Activated B cell treated with CpG ODN at 0.5 μM for 24 hours (primary cell): ENCODE data around the gene SLC26A6. TPM values are rescaled to one million over a fixed set of nuclear protein-coding genes. Genes with fewer than 3 reads are reported as not detected.

Source experiments
- ATAC-seq: fragments of 200-7000 bp; cut with Tn5 transposase; one replicate; pipeline ENCODE4 v1.10.0; 2021; ENCODE audit warnings: low read depth, mild to moderate bottlenecking, moderate library complexity
- CTCF ChIA-PET: fragments of 350-600 bp; sonication (Branson Sonifier 250); formaldehyde crosslinking; loops from one replicate; lab custom pipeline; 2021; ENCODE audit warnings: antibody characterized with exemption; lab: Charles Lee
- POLR2A ChIA-PET: fragments of 350-600 bp; sonication (Branson Sonifier 250); formaldehyde crosslinking; loops from one replicate; lab custom pipeline; 2021; ENCODE audit warnings: antibody characterized with exemption; lab: Charles Lee
- DNase-seq: peaks from one replicate; pipeline ENCODE4 v3.0.0; 2022
- H3K27ac Mint-ChIP-seq: one replicate; pipeline ENCODE4 v1.8.0; 2020; ENCODE audit warnings: mixed read lengths
- H3K27me3 Mint-ChIP-seq: one replicate; pipeline ENCODE4 v1.8.0; 2021; ENCODE audit warnings: mixed read lengths
- H3K36me3 Mint-ChIP-seq: one replicate; pipeline ENCODE4 v1.8.0; 2021; ENCODE audit warnings: low read depth, mixed read lengths
- H3K4me1 Mint-ChIP-seq: one replicate; pipeline ENCODE4 v1.8.0; 2021; ENCODE audit warnings: mixed read lengths
- H3K4me3 Mint-ChIP-seq: one replicate; pipeline ENCODE4 v1.8.0; 2020; ENCODE audit warnings: mild to moderate bottlenecking, mixed read lengths
- H3K9me3 Mint-ChIP-seq: one replicate; pipeline ENCODE4 v1.8.0; 2020; ENCODE audit warnings: mixed read lengths
- CTCF ChIP-seq: fragments of 200-600 bp; IDR thresholded peaks from one replicate; pipeline ENCODE4 v1.8.0; 2022; ENCODE audit warnings: antibody characterized with exemption, mild to moderate bottlenecking
- intact Hi-C: fragments of 100-400 bp; cut with micrococcal nuclease; formaldehyde crosslinking; loops from one replicate; pipeline ENCODE4 v1.15.1; 2024
- total RNA-seq: library from RNA; stranded (reverse); gene quantifications from 2 replicates; pipeline ENCODE4 v1.2.3, GENCODE V29; 2022

The SLC26A6 gene
- total RNA-seq, 1 donor from 2014 or later: 21.5 TPM

DNA sequence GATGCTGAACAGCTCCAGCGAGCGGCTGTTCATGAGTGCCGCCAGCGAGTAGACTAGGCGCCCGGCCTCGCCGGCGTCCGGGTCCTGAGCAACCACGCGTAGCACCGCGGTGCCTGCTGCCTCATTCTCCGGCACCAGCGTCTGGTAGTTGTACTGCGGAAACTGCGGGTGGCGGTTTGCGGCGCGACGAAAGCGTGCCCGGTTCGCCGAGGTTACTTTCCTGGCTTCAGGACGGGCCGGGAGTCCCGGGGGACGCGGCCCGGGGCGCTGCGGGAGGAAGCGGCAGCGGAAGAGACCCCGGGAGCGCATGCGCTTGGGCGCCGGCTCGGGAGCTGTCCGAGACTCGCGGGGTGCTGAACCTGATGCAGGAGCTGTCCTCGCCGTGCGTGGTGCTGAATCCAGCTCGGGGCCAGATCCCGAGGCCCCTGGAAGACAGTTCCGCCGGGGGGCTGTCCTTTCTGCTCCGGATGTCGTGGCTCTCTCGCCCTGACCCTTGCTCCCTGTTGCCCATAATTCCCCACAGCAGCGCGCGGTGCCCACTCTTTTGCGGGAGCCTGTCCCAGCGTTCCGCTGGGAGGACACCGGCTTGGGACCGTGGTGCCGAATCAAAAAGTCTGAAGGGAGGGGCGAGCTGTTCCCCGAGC, 26.4 kb upstream of the SLC26A6 start:
- Mint-ChIP-seq H3K9me3 (no peaks in the 10 kb centered on the region), H3K27ac (no peak overlapping the region), H3K27me3 (peaks cover 17% of the 10 kb centered on the region), H3K4me3 (peak overlapping the region; percentile 72), H3K4me1 (peaks cover 29% of the 10 kb centered on the region), H3K36me3 (no peaks in the 10 kb centered on the region)
- POLR2A ChIA-PET: no interaction called here
- intact Hi-C loops: no loop called here
- CTCF ChIA-PET: interaction anchor here (0.8 to 1.6 kb wide), 3 partner anchors 22 to 112 kb away, joined by 3 to 4 read pairs (median 3); partner anchors contain the start of gene SLC26A6
- ATAC-seq (peak; percentile 53), DNase-seq (peak; percentile 82)
- TF ChIP-seq CTCF: no peak

DNA sequence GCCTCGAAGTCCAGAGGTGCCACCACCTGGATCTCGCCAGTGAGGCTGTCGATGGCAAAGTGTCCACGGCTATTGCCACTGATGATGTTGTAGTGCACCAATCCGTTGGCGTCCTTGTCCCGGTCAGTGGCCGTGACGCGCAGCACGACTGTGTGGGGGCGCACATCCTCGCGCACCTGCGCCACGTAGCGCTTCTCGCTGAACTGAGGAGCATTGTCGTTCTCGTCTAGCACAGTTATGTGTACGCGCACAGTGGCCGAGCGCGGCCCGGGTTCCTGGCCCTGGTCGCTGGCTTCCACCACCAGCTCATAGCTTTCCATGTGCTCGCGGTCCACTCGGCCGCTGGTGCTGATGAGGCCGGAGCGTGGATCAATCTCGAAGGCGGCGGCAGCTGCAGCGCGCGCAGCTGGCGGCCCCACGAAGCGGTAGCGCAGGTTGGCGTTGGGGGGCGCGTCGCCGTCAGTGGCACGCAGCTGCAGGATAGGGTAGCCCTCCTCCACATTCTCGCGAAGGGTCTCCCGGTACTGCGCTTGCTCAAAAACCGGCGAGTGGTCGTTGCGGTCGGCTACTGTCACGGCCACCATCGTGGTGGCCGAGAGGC, 25.6 kb upstream of the SLC26A6 start:
- Mint-ChIP-seq H3K9me3 (no peaks in the 10 kb centered on the region), H3K27me3 (peaks cover 17% of the 10 kb centered on the region), H3K4me3 (no peak overlapping the region), H3K36me3 (no peaks in the 10 kb centered on the region), H3K4me1 (peaks cover 32% of the 10 kb centered on the region), H3K27ac (no peak overlapping the region)
- ATAC-seq (no peak), DNase-seq (no peak)
- ChIA-PET CTCF (interaction anchor here (1.0 to 1.6 kb wide), 2 partner anchors 26 to 112 kb away, joined by 3 read pairs; partner anchors contain the start of gene SLC26A6), POLR2A (no interaction called here)
- intact Hi-C loops: no loop called here
- TF ChIP-seq CTCF: no peak

DNA sequence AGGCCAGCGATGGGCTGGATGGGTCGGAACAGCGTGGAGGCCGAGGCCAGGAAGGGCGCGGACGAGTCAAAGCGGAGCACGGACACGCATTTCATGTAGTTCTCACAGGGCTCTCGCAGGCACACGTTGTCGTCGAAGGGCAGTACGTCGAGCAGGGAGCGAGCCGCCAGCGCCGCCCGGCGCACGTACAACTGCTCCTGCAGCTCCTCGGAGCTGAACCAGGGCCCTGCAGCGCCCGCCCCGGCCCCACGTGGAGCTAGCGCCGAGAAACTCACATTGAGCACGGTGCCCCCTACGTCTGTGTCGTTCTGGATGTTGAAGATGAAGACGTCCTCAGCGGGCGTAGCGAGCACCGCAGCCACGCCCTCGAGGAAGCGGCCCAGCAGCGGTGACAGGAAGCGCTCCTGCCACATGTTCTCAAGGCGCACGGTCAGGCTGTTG, 21.6 kb upstream of the SLC26A6 start:
- no peak for TF ChIP-seq CTCF
- POLR2A ChIA-PET: interaction anchor here (1.0 to 1.4 kb wide), 4 partner anchors 21 to 416 kb away, joined by 3 to 4 read pairs (median 3); partner anchors contain the start of genes SLC26A6, UQCRC1 and ZNF589
- H3K27me3 Mint-ChIP-seq: peaks cover 13% of the 10 kb centered on the region
- intact Hi-C loops: loop anchor here (1.0 to 2.0 kb wide), 5 partner anchors 22 to 256 kb away; partner anchors contain the start of genes NCKIPSD, PFKFB4, SLC26A6 and UQCRC1
- H3K9me3 Mint-ChIP-seq: no peaks in the 10 kb centered on the region
- DNase-seq: no peak
- H3K4me3 Mint-ChIP-seq: peak overlapping the region; percentile 78
- H3K36me3 Mint-ChIP-seq: no peaks in the 10 kb centered on the region
- CTCF ChIA-PET: interaction anchor here (1.8 kb wide), 1 partner anchor 256 kb away, joined by 7 read pairs; no protein-coding TSS in a partner anchor
- peaks cover 19% of the 10 kb centered on the region for H3K4me1 Mint-ChIP-seq
- no peak for ATAC-seq
- no peak overlapping the region for H3K27ac Mint-ChIP-seq

DNA sequence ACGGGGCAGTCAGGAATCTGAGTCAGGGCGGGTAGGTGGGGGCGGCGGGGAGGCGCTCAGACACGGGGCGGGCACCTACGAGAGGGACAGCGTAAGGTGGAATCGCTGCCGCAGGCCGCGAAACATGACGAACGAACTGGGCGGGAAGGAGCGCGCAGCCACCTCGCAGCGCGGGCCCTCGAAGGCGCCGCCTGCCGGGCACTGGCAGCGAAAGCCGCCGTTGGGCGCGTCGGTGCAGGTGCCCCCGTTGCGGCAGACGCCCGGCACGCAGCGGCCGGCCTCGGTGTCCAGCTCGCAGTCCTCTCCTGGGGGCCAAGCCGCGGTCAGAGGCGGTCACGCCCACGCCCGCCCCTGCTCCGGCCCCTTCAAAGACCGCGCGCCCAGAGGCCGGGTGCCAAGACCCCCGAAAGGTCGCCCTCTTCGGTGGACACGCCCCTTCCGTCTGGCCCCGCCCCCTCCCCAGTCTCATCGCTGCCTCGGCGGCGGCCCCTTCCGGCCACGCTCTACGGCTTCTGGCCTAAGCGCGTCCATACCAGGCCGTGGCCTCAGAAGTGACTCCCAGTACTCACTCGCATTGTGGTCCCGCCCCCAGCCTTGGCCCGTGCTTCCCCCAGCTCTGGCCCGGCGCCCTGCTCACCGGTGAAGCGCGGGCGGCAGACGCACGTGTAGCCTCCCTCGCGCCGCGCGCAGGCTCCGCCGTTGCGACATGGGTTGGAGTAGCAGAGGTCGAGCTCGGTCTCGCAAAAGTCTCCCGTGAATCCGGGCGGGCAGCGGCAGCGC, 21.0 kb upstream of the SLC26A6 start:
- Mint-ChIP-seq H3K4me3 (peak overlapping the region; percentile 78), H3K4me1 (peaks cover 14% of the 10 kb centered on the region), H3K27ac (no peak overlapping the region), H3K9me3 (no peaks in the 10 kb centered on the region), H3K27me3 (peaks cover 11% of the 10 kb centered on the region), H3K36me3 (no peaks in the 10 kb centered on the region)
- no peak for TF ChIP-seq CTCF
- ChIA-PET POLR2A (interaction anchor here (1.0 to 1.4 kb wide), 4 partner anchors 21 to 415 kb away, joined by 3 to 4 read pairs (median 3); partner anchors contain the start of genes SLC26A6, UQCRC1 and ZNF589), CTCF (interaction anchor here (1.8 kb wide), 1 partner anchor 255 kb away, joined by 7 read pairs; no protein-coding TSS in a partner anchor)
- intact Hi-C loops: loop anchor here (1.0 to 2.0 kb wide), 5 partner anchors 21 to 255 kb away; partner anchors contain the start of genes NCKIPSD, PFKFB4, SLC26A6 and UQCRC1
- ATAC-seq (peak; percentile 85), DNase-seq (peak; percentile 83)
